LNCaP clone FGC (cell line): Measurements from ENCODE around the gene PPARG.
"Not testable (repeated sequence)": the region's sequence is repeated elsewhere in the genome, so short reads cannot be mapped to it uniquely, and the experiment has no call there.

Experiments used
- DNase-seq: peaks from one replicate; pipeline ENCODE4 v3.0.0-alpha.2; 2011; ENCODE audit warnings: low read depth
- H3K4me3 ChIP-seq: 2 replicates; pipeline ENCODE4 v1.5.1; 2011; ENCODE audit warnings: mild to moderate bottlenecking, low read depth, low read length, control low read depth
- TF ChIP-seq, protein P1 (sequence below): IDR thresholded peaks from 2 replicates; pipeline ENCODE4 v1.5.1; 2012; ENCODE audit warnings: mild to moderate bottlenecking; ENCODE audit not compliant: control insufficient read depth, insufficient read depth; ENCODE audit errors: extremely low read depth

Gene PPARG

DNA sequence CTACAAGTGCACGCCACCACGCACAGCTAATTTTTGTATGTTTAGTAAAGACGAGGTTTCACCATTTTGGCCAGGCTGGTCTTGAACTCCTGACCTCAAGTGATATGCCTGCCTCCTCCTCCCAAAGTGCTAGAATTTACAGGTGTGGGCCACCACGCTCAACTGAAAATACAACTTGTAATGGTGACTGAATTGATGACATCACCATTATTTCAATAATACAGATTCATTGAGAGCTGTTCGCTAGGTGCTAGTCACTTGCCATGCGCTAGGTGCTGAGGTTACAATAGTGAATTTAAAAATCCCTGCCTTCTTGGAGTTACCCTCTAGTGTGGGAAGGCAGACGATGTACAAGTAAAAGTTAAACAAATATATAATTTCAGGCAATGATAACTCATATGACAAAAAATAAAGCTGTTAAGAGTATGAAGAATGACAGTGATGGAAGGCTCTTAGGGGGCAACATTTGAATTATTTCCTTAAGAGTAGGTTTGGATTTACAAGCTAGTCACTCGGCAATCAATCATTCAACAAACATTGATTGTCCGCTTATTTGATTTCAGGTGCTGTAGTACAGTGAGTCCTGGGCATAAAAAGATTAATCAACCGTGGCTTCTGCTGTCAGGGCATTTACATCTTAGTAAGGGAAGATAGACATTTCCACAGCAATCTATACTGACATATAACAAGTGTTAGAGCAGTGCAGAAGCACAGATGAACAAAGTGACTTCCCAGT, 9.1 kb upstream of the PPARG start:
- DNase-seq, result no peak
- TF ChIP-seq, protein P1, sequence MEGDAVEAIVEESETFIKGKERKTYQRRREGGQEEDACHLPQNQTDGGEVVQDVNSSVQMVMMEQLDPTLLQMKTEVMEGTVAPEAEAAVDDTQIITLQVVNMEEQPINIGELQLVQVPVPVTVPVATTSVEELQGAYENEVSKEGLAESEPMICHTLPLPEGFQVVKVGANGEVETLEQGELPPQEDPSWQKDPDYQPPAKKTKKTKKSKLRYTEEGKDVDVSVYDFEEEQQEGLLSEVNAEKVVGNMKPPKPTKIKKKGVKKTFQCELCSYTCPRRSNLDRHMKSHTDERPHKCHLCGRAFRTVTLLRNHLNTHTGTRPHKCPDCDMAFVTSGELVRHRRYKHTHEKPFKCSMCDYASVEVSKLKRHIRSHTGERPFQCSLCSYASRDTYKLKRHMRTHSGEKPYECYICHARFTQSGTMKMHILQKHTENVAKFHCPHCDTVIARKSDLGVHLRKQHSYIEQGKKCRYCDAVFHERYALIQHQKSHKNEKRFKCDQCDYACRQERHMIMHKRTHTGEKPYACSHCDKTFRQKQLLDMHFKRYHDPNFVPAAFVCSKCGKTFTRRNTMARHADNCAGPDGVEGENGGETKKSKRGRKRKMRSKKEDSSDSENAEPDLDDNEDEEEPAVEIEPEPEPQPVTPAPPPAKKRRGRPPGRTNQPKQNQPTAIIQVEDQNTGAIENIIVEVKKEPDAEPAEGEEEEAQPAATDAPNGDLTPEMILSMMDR, result no peak
- no peak overlapping the region for H3K4me3 ChIP-seq

DNA sequence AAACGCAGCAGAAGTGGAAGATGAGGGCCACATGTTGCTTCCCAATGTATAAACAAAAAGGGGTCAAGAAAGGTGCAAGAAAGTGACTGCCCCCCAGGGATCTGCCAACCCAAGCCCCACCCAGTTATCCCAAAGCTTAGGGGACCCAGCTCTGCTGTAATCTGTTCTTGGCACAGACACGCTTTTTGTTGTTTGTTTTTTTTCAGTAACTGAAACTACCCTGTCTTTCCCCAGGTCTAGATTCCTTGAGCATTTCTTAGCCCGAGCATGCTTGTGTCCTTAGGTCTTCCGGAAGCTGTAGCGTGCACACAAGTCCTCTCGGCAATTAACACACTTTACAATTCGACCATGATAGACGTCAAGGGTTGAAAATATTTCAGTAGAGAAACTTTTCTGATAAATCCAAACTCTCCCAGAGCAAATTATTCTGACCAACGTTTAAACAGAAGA, 8.5 kb upstream of the PPARG start:
- no peak for DNase-seq
- H3K4me3 ChIP-seq, result no peak overlapping the region
- TF ChIP-seq, protein P1, result no peak

DNA sequence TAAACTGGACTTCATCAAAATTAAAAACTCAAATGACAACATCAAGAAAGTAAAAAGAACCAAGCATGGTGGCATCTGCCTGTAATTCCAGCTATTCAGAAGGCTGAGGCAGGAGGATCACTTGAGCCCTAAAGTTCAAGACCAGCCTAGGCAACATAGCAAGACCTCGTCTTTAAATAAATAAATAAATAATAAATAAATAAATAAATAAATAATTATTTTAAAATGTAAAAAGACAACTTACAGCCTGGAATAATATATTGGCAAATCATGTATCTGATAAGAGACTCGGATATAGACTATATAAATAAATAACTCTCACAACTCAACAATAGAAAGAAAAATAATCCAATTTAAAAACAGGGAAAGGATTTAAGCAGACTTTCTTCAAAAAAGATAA, 4.3 kb upstream of the PPARG start:
- H3K4me3 ChIP-seq, result no peak overlapping the region
- no peak for DNase-seq
- TF ChIP-seq, protein P1, result no peak

DNA sequence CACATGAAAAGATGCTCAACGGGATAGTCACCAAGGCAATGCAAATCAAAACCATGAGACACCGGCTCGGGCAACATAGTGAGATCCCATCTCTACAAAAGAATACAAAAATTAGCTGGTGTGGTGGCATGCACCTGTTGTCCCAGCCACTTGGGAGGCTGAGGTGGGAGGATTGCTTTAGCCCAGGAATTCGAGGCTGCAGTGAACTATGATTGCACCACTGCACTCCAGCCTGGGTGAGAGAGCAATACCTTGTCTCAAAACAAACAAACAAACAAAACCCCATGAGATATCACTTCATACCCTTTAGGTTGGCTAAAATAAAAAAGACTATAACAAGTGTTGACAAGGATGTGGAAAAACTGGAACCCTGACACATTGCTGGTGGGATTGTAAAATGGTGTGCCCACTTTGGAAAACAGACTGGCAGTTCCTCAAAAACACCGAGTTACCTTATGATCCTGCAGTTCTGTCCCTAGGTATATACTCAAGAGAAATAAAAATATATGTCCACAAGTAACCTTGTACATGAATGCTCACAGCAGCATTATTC, 3.8 kb upstream of the PPARG start:
- TF ChIP-seq, protein P1, result no peak
- DNase-seq, result no peak
- no peak overlapping the region for H3K4me3 ChIP-seq

DNA sequence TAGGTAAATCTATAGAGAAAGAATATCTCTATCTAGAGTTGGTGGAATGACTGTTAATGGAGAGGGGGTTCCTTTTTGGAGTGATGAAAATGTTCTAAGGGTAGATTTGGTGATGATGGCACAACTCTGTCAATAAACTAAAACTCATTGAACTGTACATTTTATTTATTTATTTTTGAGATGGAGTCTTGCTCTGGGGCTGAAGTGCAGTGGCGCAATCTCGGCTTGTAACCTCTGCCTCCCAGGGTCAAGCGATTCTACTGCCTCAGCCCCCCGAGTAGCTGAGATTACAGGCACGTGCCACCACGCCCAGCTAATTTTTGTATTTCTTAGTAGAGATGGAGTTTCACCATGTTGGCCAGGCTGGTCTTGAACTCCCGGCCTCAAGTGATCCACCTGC, 3.1 kb upstream of the PPARG start:
- not testable (repeated sequence) for H3K4me3 ChIP-seq, DNase-seq

- TF ChIP-seq, protein P1, result no peak
- no peak overlapping the region for H3K4me3 ChIP-seq
- no peak for DNase-seq
Observed at GRCh38 chr3:12286504-12286903, 2.4 kb upstream of the PPARG start.

GRCh38 chr3:12286927-12287726, 1.7 kb upstream of the PPARG start:
- no peak for DNase-seq
- TF ChIP-seq, protein P1, result no peak
- peak overlapping the region; percentile 43 for H3K4me3 ChIP-seq
